H1 (cell line): Measurements from ENCODE around the gene IRF4. TPM values are rescaled to one million over a fixed set of nuclear protein-coding genes. Genes with fewer than 3 reads are reported as not detected.
A peak's percentile ranks its signal among the peaks of the same experiment; 100 is the strongest.

Source experiments
- CTCF ChIA-PET: fragments of 300-600 bp; sonication (Branson Sonifier 250); formaldehyde crosslinking; loops from one replicate; lab custom pipeline; 2021; ENCODE audit not compliant: partially characterized antibody; lab: Charles Lee
- POLR2A ChIA-PET: fragments of 300-600 bp; sonication (Branson Sonifier 250); formaldehyde crosslinking; loops from one replicate; lab custom pipeline; 2021; ENCODE audit warnings: inconsistent platforms; ENCODE audit not compliant: partially characterized antibody; lab: Charles Lee
- DNase-seq, 2 experiments: peaks; one replicate each; pipeline versions ENCODE4 v3.0.0 to v3.0.0-alpha.2; 2010 to 2022; ENCODE audit warnings: low spot score in 2 of 2, low read depth in 1 of 2, mixed read lengths in 1 of 2
- FAIRE-seq: peaks from 2 replicates; lab custom pipeline; 2011; peaks lifted over from hg19 to GRCh38; lab: Jason Lieb, UNC
- H2AFZ ChIP-seq: 2 replicates; pipeline ENCODE4 v1.8.1; 2012; ENCODE audit warnings: low read length, inconsistent platforms
- H2AK5ac ChIP-seq: 2 replicates; pipeline ENCODE4 v1.6.1; 2013; ENCODE audit warnings: low read depth, low read length
- H2BK120ac ChIP-seq: replicated peaks from 2 replicates; pipeline ENCODE3; 2013; ENCODE audit warnings: low read depth, low read length, inconsistent platforms
- H2BK12ac ChIP-seq: 2 replicates; pipeline ENCODE4 v1.6.1; 2013; ENCODE audit warnings: low read depth, low read length
- H2BK15ac ChIP-seq: 2 replicates; pipeline ENCODE4 v1.6.1; 2013; ENCODE audit warnings: low read length
- H2BK20ac ChIP-seq: 2 replicates; pipeline ENCODE4 v1.6.1; 2013; ENCODE audit warnings: low read length
- H2BK5ac ChIP-seq: 2 replicates; pipeline ENCODE4 v1.6.1; 2013; ENCODE audit warnings: low read depth, low read length
- H3K14ac ChIP-seq: 2 replicates; pipeline ENCODE4 v1.6.1; 2013; ENCODE audit warnings: inconsistent platforms; ENCODE audit not compliant: insufficient read length
- H3K18ac ChIP-seq: 2 replicates; pipeline ENCODE4 v1.6.1; 2013; ENCODE audit warnings: low read length; ENCODE audit errors: extremely low read depth
- H3K23ac ChIP-seq: 2 replicates; pipeline ENCODE4 v1.6.1; 2013; ENCODE audit warnings: inconsistent platforms; ENCODE audit not compliant: insufficient read length
- H3K23me2 ChIP-seq: 2 replicates; pipeline ENCODE4 v1.6.1; 2013; ENCODE audit warnings: low read depth, low read length
- H3K27ac ChIP-seq: 2 replicates; pipeline ENCODE4 v1.6.1; 2011; ENCODE audit warnings: low read depth, low read length, inconsistent platforms
- H3K27me3 ChIP-seq, 4 experiments: replicated peaks in 1 of 4; 1 replicate in 1 of 4; 2 replicates in 3 of 4; pipeline versions ENCODE4 v1.6.1 to v1.8.1; 2011 to 2013; ENCODE audit warnings: low read length in 3 of 4, mild to moderate bottlenecking in 3 of 4, inconsistent platforms in 2 of 4, mixed read lengths in 2 of 4, moderate library complexity in 1 of 4; ENCODE audit not compliant: control insufficient read depth in 3 of 4, insufficient read depth in 3 of 4; ENCODE audit errors: extremely low read depth in 1 of 4
- H3K36me3 ChIP-seq, 4 experiments: 2 replicates each; pipeline versions ENCODE4 v1.6.1 to v1.8.1; 2011 to 2013; ENCODE audit warnings: mild to moderate bottlenecking in 4 of 4, low read length in 3 of 4, moderate library complexity in 2 of 4, control low read depth in 1 of 4, inconsistent platforms in 1 of 4; ENCODE audit not compliant: insufficient read depth in 4 of 4, control insufficient read depth in 2 of 4
- H3K4ac ChIP-seq: replicated peaks from 2 replicates; pipeline ENCODE3; 2013; ENCODE audit warnings: low read length, low read depth, mixed read lengths, inconsistent platforms; ENCODE audit not compliant: insufficient read length
- H3K4me1 ChIP-seq, 4 experiments: replicated peaks in 1 of 4; 1 replicate in 1 of 4; 2 replicates in 3 of 4; pipeline versions ENCODE4 v1.6.1 to v1.8.1; 2011 to 2013; ENCODE audit warnings: low read length in 3 of 4, inconsistent platforms in 2 of 4, mixed read lengths in 1 of 4; ENCODE audit not compliant: insufficient read depth in 4 of 4, control insufficient read depth in 3 of 4
- H3K4me2 ChIP-seq, 2 experiments: 2 replicates each; pipeline versions ENCODE4 v1.6.1 to v1.8.1; 2011 to 2013; ENCODE audit warnings: low read depth in 2 of 2, low read length in 2 of 2, control low read depth in 1 of 2, inconsistent platforms in 1 of 2, mild to moderate bottlenecking in 1 of 2; ENCODE audit not compliant: insufficient read depth in 1 of 2
- H3K4me3 ChIP-seq, 4 experiments: fragments of 200-600, 300-600 bp in 1 of 4; sonication (generic), shearing (Covaris generic), sonication (Bioruptor Twin) in 1 of 4; 2 replicates each; pipeline versions ENCODE4 v1.5.1 to v1.8.1; 2011 to 2016; ENCODE audit warnings: low read length in 4 of 4, low read depth in 3 of 4, control low read depth in 2 of 4, inconsistent platforms in 2 of 4, mild to moderate bottlenecking in 2 of 4, mixed read lengths in 1 of 4, moderate library complexity in 1 of 4; ENCODE audit not compliant: insufficient read depth in 2 of 4; ENCODE audit errors: extremely low read depth in 1 of 4
- H3K56ac ChIP-seq: replicated peaks from 2 replicates; pipeline ENCODE3; 2013; ENCODE audit warnings: low read depth, mild to moderate bottlenecking, mixed read lengths, low read length, inconsistent platforms; ENCODE audit not compliant: insufficient read length
- H3K79me1 ChIP-seq: 2 replicates; pipeline ENCODE4 v1.6.1; 2013; ENCODE audit warnings: low read depth, low read length, control low read depth
- H3K79me2 ChIP-seq, 2 experiments: 2 replicates each; pipeline versions ENCODE4 v1.6.1 to v1.8.1; 2012 to 2013; ENCODE audit warnings: low read length in 2 of 2, mild to moderate bottlenecking in 2 of 2, inconsistent platforms in 1 of 2; ENCODE audit not compliant: insufficient read depth in 2 of 2, control insufficient read depth in 1 of 2
- H3K9ac ChIP-seq, 4 experiments: replicated peaks in 1 of 4; 1 replicate in 1 of 4; 2 replicates in 3 of 4; pipeline versions ENCODE4 v1.6.1 to v1.8.1; 2011 to 2013; ENCODE audit warnings: low read depth in 3 of 4, low read length in 3 of 4, control low read depth in 2 of 4, mild to moderate bottlenecking in 2 of 4, moderate library complexity in 2 of 4, inconsistent platforms in 1 of 4; ENCODE audit errors: extremely low read depth in 1 of 4
- H3K9me3 ChIP-seq, 2 experiments: 2 replicates each; pipeline versions ENCODE4 v1.6.1 to v1.8.1; 2012 to 2013; ENCODE audit warnings: mild to moderate bottlenecking in 2 of 2, moderate library complexity in 2 of 2, control low read depth in 1 of 2, inconsistent platforms in 1 of 2, low read depth in 1 of 2, low read length in 1 of 2, mixed read lengths in 1 of 2; ENCODE audit not compliant: insufficient read depth in 2 of 2
- H4K20me1 ChIP-seq, 2 experiments: replicated peaks in 1 of 2; 2 replicates each; pipeline versions ENCODE3 to v1.8.1; 2011 to 2013; ENCODE audit warnings: inconsistent platforms in 2 of 2, low read length in 2 of 2, mild to moderate bottlenecking in 1 of 2; ENCODE audit not compliant: insufficient read depth in 2 of 2, control insufficient read depth in 1 of 2
- H4K5ac ChIP-seq: 2 replicates; pipeline ENCODE4 v1.6.1; 2013; ENCODE audit warnings: low read length, low read depth, mixed read lengths, inconsistent platforms; ENCODE audit not compliant: insufficient read length
- H4K8ac ChIP-seq: 2 replicates; pipeline ENCODE4 v1.8.0; 2013; ENCODE audit warnings: mild to moderate bottlenecking, moderate library complexity, low read length, inconsistent platforms; ENCODE audit not compliant: insufficient read depth; ENCODE audit errors: extremely low read depth
- H4K91ac ChIP-seq: replicated peaks from 2 replicates; pipeline ENCODE3; 2013; ENCODE audit warnings: low read length, mixed read lengths, inconsistent platforms; ENCODE audit not compliant: insufficient read length
- CHD1 ChIP-seq: IDR thresholded peaks from 2 replicates; pipeline ENCODE4 v1.6.1; 2012; ENCODE audit warnings: low read depth, low read length, improper control_type of control experiment
- PHF8 ChIP-seq: fragments of 200-600 bp; sonication (generic); conservative IDR thresholded peaks from 2 replicates; pipeline ENCODE4 v1.7.1; 2012; ENCODE audit warnings: low read depth, mild to moderate bottlenecking, inconsistent platforms, low read length, moderate library complexity
- RBBP5 ChIP-seq: IDR thresholded peaks from 2 replicates; pipeline ENCODE4 v1.7.1; 2012; ENCODE audit warnings: low read depth, mild to moderate bottlenecking, inconsistent platforms, low read length, moderate library complexity, borderline replicate concordance
- YY1 ChIP-seq: IDR thresholded peaks from 2 replicates; pipeline ENCODE4 v1.6.1; 2011; ENCODE audit warnings: low read depth, mild to moderate bottlenecking, low read length
- ZNF274 ChIP-seq: IDR thresholded peaks from 2 replicates; pipeline ENCODE4 v1.7.0; 2012; ENCODE audit warnings: low read length, borderline replicate concordance; ENCODE audit errors: extremely low read depth
- WGBS, 2 experiments: shearing (Covaris generic) in 1 of 2; methylation state at CpG; one replicate each; pipeline versions ENCODE4 v1.1.6 to v1.1.7; 2013 to 2015; ENCODE audit warnings: low lambda C conversion rate in 2 of 2, mixed read lengths in 2 of 2, inconsistent platforms in 1 of 2, low coverage in 1 of 2, missing lambda C conversion rate in 1 of 2; ENCODE audit not compliant: insufficient replicate concordance in 2 of 2, insufficient coverage in 1 of 2, insufficient read length in 1 of 2; ENCODE audit errors: extremely low coverage in 1 of 2, missing lambda C conversion rate in 1 of 2; 5-methylcytosine and 5-hydroxymethylcytosine counted together
- polyA plus RNA-seq, 7 experiments: library from polyadenylated mRNA; depleted of rRNA in 3 of 7; stranded (reverse) in 5 of 7; unstranded in 2 of 7; fragments of >200 nt in 5 of 7; fragments of 200-250 nt in 2 of 7; gene quantifications; 1 replicate in 5 of 7; 2 replicates in 1 of 7; 4 replicates in 1 of 7; pipeline versions ENCODE4 v1.2.1 to v1.2.3, GENCODE V29; 2011 to 2013; ENCODE audit warnings: missing spikeins in 2 of 7, mixed read lengths in 2 of 7
- total RNA-seq: library from RNA; stranded (reverse); fragmentation: NEBNext Ultra II Directional; extraction: Animal tissue kit (Norgen Biotek cat#: 25700); gene quantifications from 2 replicates; pipeline ENCODE4 v1.2.1, GENCODE V29; 2021

Gene IRF4
- total and polyA plus RNA-seq, 2 of the 8 experiments (the other 6 are each of a cell fraction or from before 2014, with no cell fraction given): 0.77 to 2.1 TPM

DNA sequence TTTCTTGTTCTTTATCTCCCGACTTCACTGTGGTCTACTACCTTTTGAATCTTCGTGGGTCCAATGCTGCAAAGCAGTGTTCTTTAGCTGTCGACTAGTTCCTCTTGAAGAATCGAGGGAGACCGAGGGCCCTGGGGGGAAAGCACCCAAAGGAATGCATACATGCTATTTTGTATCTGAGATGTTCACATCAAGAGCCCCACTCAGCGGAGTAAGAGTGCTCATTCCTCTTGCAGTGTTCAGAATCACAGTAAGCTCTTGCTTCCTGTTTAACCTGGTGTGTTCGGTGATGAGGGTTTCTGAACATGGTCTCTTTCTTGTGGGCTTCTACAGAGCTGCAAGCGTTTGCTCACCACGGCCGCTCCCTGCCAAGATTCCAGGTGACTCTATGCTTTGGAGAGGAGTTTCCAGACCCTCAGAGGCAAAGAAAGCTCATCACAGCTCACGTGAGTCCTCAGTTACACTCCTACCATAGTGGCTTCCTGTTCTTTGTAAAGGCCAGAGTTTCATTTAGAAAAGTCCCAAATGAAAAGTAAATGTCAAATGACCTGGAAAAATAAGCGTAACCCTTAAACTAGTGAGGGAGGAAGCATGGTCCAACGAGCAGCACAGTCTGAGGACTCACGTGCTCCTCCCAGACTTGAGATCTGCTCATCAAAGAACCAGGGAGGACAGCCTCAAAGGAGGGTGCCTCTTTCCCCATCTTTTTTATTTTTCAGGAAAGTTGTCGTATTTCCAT is 13.3 kb downstream of the IRF4 start:
- H3K9me3 ChIP-seq: no peaks in the 10 kb centered on the region
- H2AK5ac ChIP-seq: no peak overlapping the region
- WGBS, 2 experiments: 87% methylated on average over 15 of the region's 15 CpGs; no CpG with 5 or more reads in 1 of the 2 experiments
- H3K27me3 ChIP-seq: no peaks in the 10 kb centered on the region
- H3K14ac ChIP-seq: no peak overlapping the region
- H2BK15ac ChIP-seq: no peak overlapping the region
- no peak overlapping the region for H3K4me2 ChIP-seq
- H4K8ac ChIP-seq: no peak overlapping the region
- H3K23ac ChIP-seq: no peak overlapping the region
- H3K56ac ChIP-seq: no peak overlapping the region
- TF ChIP-seq YY1 (no peak), RBBP5 (no peak), CHD1 (no peak), ZNF274 (peak; percentile 46), PHF8 (no peak)
- H3K18ac ChIP-seq: no peak overlapping the region
- ChIA-PET CTCF (interaction anchor here (0.9 to 1.5 kb wide), 7 partner anchors 14 to 188 kb away, joined by 3 to 6 read pairs (median 4); partner anchors contain the start of gene IRF4), POLR2A (no interaction called here)
- no peaks in the 10 kb centered on the region; a peak in 1 of 8 replicates for H3K36me3 ChIP-seq
- H3K4ac ChIP-seq: no peak overlapping the region
- H3K9ac ChIP-seq: no peak overlapping the region
- no peak overlapping the region for H3K27ac ChIP-seq
- peaks cover 0 to 4% (median 0%) of the 10 kb centered on the region in 4 experiments; a peak in 1 of 7 replicates for H3K4me1 ChIP-seq
- no peak overlapping the region for H2BK20ac ChIP-seq
- no peaks in the 10 kb centered on the region for H3K79me2 ChIP-seq
- FAIRE-seq (no peak), DNase-seq (no peak)
- no peak overlapping the region for H3K4me3 ChIP-seq
- H2BK120ac ChIP-seq: no peak overlapping the region
- H2AFZ ChIP-seq: no peak overlapping the region
- no peak overlapping the region for H4K5ac ChIP-seq
- H2BK5ac ChIP-seq: no peak overlapping the region
- H3K23me2 ChIP-seq: no peaks in the 10 kb centered on the region
- no peak overlapping the region for H4K91ac ChIP-seq
- H3K79me1 ChIP-seq: no peaks in the 10 kb centered on the region
- H4K20me1 ChIP-seq: no peaks in the 10 kb centered on the region
- H2BK12ac ChIP-seq: no peak overlapping the region
